Memory B cell (primary cell): ENCODE measurements around the gene TARBP1.
"Not testable (repeated sequence)": the region's sequence is repeated elsewhere in the genome, so short reads cannot be mapped to it uniquely, and the experiment has no call there.

ENCODE experiments used
- ATAC-seq: fragments of 150-1000 bp; cut with Tn5 transposase; 2 replicates; pipeline ENCODE4 v1.10.0; 2021; ENCODE audit warnings: low read depth, mild to moderate bottlenecking, moderate library complexity
- DNase-seq, 2 donors: peaks; one replicate each; pipeline ENCODE4 v3.0.0; 2022; ENCODE audit warnings: low spot score in 2 of 2
- H3K27ac Mint-ChIP-seq: one replicate; pipeline ENCODE4 v1.8.0; 2022; ENCODE audit warnings: mild to moderate bottlenecking, moderate library complexity, mixed read lengths
- H3K27me3 Mint-ChIP-seq: one replicate; pipeline ENCODE4 v1.8.0; 2022; ENCODE audit warnings: mixed read lengths
- H3K36me3 Mint-ChIP-seq: one replicate; pipeline ENCODE4 v1.8.0; 2022; ENCODE audit warnings: mild to moderate bottlenecking, mixed read lengths
- H3K4me1 Mint-ChIP-seq: one replicate; pipeline ENCODE4 v1.8.0; 2022; ENCODE audit warnings: mixed read lengths
- H3K4me3 Mint-ChIP-seq: one replicate; pipeline ENCODE4 v1.8.0; 2022; ENCODE audit warnings: mild to moderate bottlenecking, moderate library complexity, mixed read lengths
- H3K9me3 Mint-ChIP-seq: one replicate; pipeline ENCODE4 v1.8.0; 2022; ENCODE audit warnings: mixed read lengths

TARBP1 gene

DNA sequence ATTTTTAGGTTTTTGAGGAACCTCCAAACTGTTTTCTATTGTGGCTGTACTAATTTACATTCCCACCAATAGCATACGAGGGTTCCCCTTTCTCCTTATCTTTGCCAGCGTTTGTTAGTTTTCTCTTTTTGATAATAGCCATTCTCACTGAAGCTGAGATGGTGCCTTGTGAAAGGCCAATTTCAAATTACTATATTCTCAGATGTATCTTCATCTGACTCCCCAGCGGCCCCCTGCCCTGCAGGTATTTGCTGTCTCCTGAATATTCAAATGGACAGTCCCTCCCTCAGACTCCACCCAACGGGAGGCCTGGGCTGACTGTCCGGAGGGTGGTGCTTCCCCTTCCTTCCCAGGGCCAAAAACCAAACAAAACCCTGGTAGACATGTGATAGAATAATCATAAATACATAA is 33.5 kb upstream of the TARBP1 start:
- DNase-seq = no peak
- Mint-ChIP-seq H3K27ac (no peak overlapping the region), H3K9me3 (no peaks in the 10 kb centered on the region), H3K4me3 (no peak overlapping the region), H3K27me3 (peaks cover 2% of the 10 kb centered on the region), H3K36me3 (no peaks in the 10 kb centered on the region), H3K4me1 (peaks cover 7% of the 10 kb centered on the region)
- ATAC-seq = no peak

DNA sequence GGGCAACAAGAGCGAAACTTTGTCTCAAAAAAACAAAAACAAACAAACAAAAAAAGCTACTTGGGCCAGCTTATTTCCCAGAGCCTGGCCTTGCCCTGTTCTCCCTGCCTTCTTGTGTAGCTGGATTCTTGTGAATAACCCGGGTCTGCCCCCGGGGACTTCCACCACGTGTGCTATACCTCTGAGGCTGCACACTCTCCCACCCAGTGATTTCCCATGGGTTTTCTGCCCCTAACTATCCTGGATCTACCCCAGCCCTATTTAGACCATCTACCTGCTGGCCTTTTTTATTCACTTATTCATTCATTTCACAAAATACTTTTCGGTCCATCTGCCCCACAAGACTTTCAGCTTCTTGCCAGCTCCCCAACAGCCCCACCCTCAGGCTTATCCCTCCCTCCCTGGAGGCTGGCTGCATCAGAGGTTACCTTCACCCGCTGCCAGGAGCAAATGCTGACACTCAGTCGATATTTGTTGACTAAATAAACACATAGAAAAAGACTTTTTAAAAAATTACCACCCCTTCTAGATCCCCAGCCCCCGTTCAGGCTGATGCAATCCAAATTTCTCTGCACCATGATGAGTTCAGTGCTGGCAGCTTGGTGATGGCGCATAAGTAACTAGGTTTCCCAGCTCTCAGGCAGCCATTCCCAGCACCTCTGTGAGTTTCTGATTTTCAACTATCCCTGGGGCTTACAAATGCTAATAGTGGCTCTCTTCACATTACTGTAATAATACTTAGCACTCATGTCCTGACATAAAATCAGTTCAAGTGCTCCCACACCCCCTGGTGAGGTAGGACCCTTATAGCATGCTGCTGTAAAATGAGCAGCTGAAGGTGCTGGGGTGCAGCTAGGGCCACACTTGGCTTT is 30.7 kb upstream of the TARBP1 start:
- H3K4me3 Mint-ChIP-seq = no peak overlapping the region
- peaks cover 2% of the 10 kb centered on the region for H3K27me3 Mint-ChIP-seq
- H3K9me3 Mint-ChIP-seq = no peaks in the 10 kb centered on the region
- ATAC-seq (no peak), DNase-seq (no peak)
- peaks cover 7% of the 10 kb centered on the region for H3K4me1 Mint-ChIP-seq
- no peak overlapping the region for H3K27ac Mint-ChIP-seq
- H3K36me3 Mint-ChIP-seq = no peaks in the 10 kb centered on the region

GRCh38 chr1:234507626-234508387 is 28.8 kb upstream of the TARBP1 start:
- Mint-ChIP-seq H3K27ac (no peak overlapping the region), H3K4me3 (no peak overlapping the region), H3K9me3 (no peaks in the 10 kb centered on the region), H3K4me1 (peaks cover 7% of the 10 kb centered on the region), H3K36me3 (no peaks in the 10 kb centered on the region), H3K27me3 (peaks cover 2% of the 10 kb centered on the region)
- DNase-seq (no peak), ATAC-seq (no peak)

DNA sequence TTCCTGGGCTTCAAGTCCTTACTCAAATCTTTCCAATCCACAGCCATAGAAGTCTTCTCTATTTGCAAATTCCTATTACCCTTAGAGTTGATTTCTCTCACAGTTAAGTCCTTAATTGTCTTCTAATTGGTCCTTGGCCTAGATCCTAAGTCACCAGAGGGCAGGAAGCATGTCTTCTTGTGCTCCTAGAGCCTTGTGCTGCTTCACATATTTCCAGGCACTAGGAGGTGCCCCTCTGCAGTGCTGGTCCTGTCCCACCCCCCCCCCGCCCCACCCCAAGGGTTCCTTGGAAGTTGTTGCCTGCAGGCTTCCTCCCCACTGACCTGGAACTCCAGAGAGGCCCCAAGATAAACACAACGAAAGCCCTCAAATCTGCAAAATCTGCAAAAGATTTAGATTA is 28.1 kb upstream of the TARBP1 start:
- no peak for DNase-seq
- Mint-ChIP-seq H3K9me3 (no peaks in the 10 kb centered on the region), H3K27me3 (peaks cover 2% of the 10 kb centered on the region), H3K4me1 (peaks cover 2% of the 10 kb centered on the region), H3K4me3 (no peak overlapping the region), H3K27ac (no peak overlapping the region), H3K36me3 (no peaks in the 10 kb centered on the region)
- ATAC-seq = no peak

DNA sequence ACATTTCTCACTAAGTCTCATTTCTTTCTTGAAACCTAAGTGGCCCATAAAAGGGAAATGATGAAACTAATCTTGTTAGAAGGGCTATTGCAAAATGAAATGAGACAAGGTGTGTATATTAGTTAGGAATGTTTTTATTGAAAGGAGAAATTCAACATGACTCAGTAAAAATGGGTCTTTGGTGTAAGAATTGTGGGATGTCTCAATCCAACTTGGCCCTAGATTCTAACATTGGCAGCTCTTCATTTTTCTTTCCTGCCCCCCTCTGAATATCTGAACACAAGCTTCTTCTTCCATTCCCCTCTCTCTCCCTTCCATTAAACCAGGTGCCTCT is 26.8 kb upstream of the TARBP1 start:
- DNase-seq (no peak), ATAC-seq (no peak)
- no peaks in the 10 kb centered on the region for H3K36me3 Mint-ChIP-seq
- peaks cover 2% of the 10 kb centered on the region for H3K27me3 Mint-ChIP-seq
- H3K4me1 Mint-ChIP-seq = peaks cover 2% of the 10 kb centered on the region
- no peak overlapping the region for H3K4me3 Mint-ChIP-seq
- H3K27ac Mint-ChIP-seq = no peak overlapping the region
- no peaks in the 10 kb centered on the region for H3K9me3 Mint-ChIP-seq

GRCh38 chr1:234504969-234505768 is 26.2 kb upstream of the TARBP1 start:
- Mint-ChIP-seq H3K27ac (no peak overlapping the region), H3K27me3 (peaks cover 2% of the 10 kb centered on the region), H3K4me3 (no peak overlapping the region), H3K9me3 (no peaks in the 10 kb centered on the region), H3K4me1 (peaks cover 4% of the 10 kb centered on the region), H3K36me3 (no peaks in the 10 kb centered on the region)
- ATAC-seq = no peak
- no peak for DNase-seq

GRCh38 chr1:234504251-234504650 is 25.3 kb upstream of the TARBP1 start:
- not testable (repeated sequence) for DNase-seq, H3K36me3 Mint-ChIP-seq, H3K27ac Mint-ChIP-seq, H3K9me3 Mint-ChIP-seq, H3K27me3 Mint-ChIP-seq, H3K4me3 Mint-ChIP-seq, H3K4me1 Mint-ChIP-seq, ATAC-seq

- ATAC-seq = no peak
- no peak for DNase-seq
- Mint-ChIP-seq H3K27ac (no peak overlapping the region), H3K36me3 (no peaks in the 10 kb centered on the region), H3K9me3 (no peaks in the 10 kb centered on the region), H3K4me3 (no peak overlapping the region), H3K27me3 (no peaks in the 10 kb centered on the region), H3K4me1 (peaks cover 8% of the 10 kb centered on the region)
Observed at GRCh38 chr1:234503193-234504050, 24.4 kb upstream of the TARBP1 start.

- Mint-ChIP-seq H3K4me3 (no peak overlapping the region), H3K27me3 (no peaks in the 10 kb centered on the region), H3K9me3 (no peaks in the 10 kb centered on the region), H3K4me1 (peaks cover 8% of the 10 kb centered on the region), H3K27ac (no peak overlapping the region), H3K36me3 (no peaks in the 10 kb centered on the region)
- DNase-seq = no peak
- no peak for ATAC-seq
Observed at GRCh38 chr1:234502785-234503184, 23.8 kb upstream of the TARBP1 start.

GRCh38 chr1:234500269-234500668 is 21.3 kb upstream of the TARBP1 start:
- peaks cover 13% of the 10 kb centered on the region for H3K4me1 Mint-ChIP-seq
- DNase-seq (no peak), ATAC-seq (no peak)
- no peaks in the 10 kb centered on the region for H3K36me3 Mint-ChIP-seq
- peak overlapping the region; percentile 55 for H3K27ac Mint-ChIP-seq
- H3K9me3 Mint-ChIP-seq = no peaks in the 10 kb centered on the region
- H3K4me3 Mint-ChIP-seq = peak overlapping the region; percentile 21
- H3K27me3 Mint-ChIP-seq = peaks cover 1% of the 10 kb centered on the region

- ATAC-seq (no peak), DNase-seq (no peak)
- peak overlapping the region; percentile 21 for H3K4me3 Mint-ChIP-seq
- H3K27ac Mint-ChIP-seq = peak overlapping the region; percentile 55
- no peaks in the 10 kb centered on the region for H3K9me3 Mint-ChIP-seq
- peaks cover 1% of the 10 kb centered on the region for H3K27me3 Mint-ChIP-seq
- H3K36me3 Mint-ChIP-seq = no peaks in the 10 kb centered on the region
- peaks cover 15% of the 10 kb centered on the region for H3K4me1 Mint-ChIP-seq
Observed at GRCh38 chr1:234499943-234500245, 20.9 kb upstream of the TARBP1 start.

- peaks cover 1% of the 10 kb centered on the region for H3K27me3 Mint-ChIP-seq
- peak overlapping the region; percentile 54 for H3K27ac Mint-ChIP-seq
- DNase-seq = peak; percentile 85 to 90
- peak overlapping the region; percentile 64 for H3K4me3 Mint-ChIP-seq
- peak; percentile 92 for ATAC-seq
- no peaks in the 10 kb centered on the region for H3K9me3 Mint-ChIP-seq
- no peaks in the 10 kb centered on the region for H3K36me3 Mint-ChIP-seq
- H3K4me1 Mint-ChIP-seq = peaks cover 15% of the 10 kb centered on the region
Observed at GRCh38 chr1:234499119-234499942, 20.4 kb upstream of the TARBP1 start.
